Measurements from ENCODE around the gene LAMA1. TPM values are rescaled to one million over a fixed set of nuclear protein-coding genes. Genes with fewer than 3 reads are reported as not detected.

The LAMA1 gene
- total and polyA plus RNA-seq, 2 of the 4 experiments (the other 2 are of a cell fraction): 10.9 to 15.5 TPM

DNA sequence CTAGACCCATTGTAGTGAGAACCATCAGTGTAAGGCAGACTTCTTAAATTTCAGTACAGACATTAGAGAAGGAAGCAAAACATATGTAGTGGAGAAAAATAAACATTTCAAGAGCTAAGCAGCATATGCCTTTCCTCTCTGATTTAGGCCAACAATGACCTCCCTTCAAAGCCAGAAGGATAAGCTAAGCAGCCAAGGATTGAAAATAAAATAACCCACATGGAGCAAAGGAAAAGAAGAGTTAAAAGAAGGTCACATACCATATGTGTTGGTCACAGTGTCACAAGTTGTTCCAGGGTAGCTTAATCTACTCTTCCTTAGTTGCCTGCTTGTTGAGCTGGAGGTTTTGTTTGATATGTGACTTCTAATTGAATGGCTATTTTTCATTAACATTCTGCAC is 15.6 kb upstream of the LAMA1 start:
- Histone ChIP-seq H3K4ac (ENCODE audit: low read depth, low read length) (peak overlapping the region; percentile 23; the same call in 1 of the 2 replicates), H3K27ac (ENCODE audit: insufficient read depth, low read length) (peak overlapping the region; percentile 42; the same call in 1 of the 2 replicates), H4K20me1 (ENCODE audit: insufficient read depth, low read length) (no peaks in the 10 kb centered on the region), H3K27me3 (ENCODE audit: control insufficient read depth, insufficient read depth, low read length) (no peaks in the 10 kb centered on the region), H3K9me1 (ENCODE audit: insufficient read depth, low read length) (no peaks in the 10 kb centered on the region), H2BK120ac (ENCODE audit: low read depth, low read length) (no peak overlapping the region), H3K79me1 (ENCODE audit: low read depth in 1 of 2, low read length in 2 of 2) (no peaks in the 10 kb centered on the region), H2BK15ac (ENCODE audit: low read depth, low read length) (no peak overlapping the region), H3K4me3 (ENCODE audit: insufficient read depth, low read depth, low read length) (no peak overlapping the region), H3K56ac (ENCODE audit: extremely low read depth, insufficient read depth, low read length) (no peak overlapping the region), H3K14ac (replicated peaks; ENCODE audit: low read depth, low read length) (no peak overlapping the region), H4K91ac (ENCODE audit: insufficient read depth, low read depth, low read length) (no peak overlapping the region), H3K9me3 (ENCODE audit: control insufficient read depth, insufficient read depth, low read length) (no peaks in the 10 kb centered on the region), H3K36me3 (ENCODE audit: control insufficient read depth, insufficient read depth, low read length) (no peaks in the 10 kb centered on the region), H4K8ac (ENCODE audit: low read depth in 2 of 2, low read length in 2 of 2) (no peak overlapping the region), H2AK9ac (replicated peaks; ENCODE audit: low read depth, low read length, poor library complexity) (no peak overlapping the region), H3K9ac (ENCODE audit: low read depth, low read length) (no peak overlapping the region), H3K23ac (ENCODE audit: low read depth, low read length) (no peak overlapping the region), H2BK5ac (ENCODE audit: low read depth, low read length, poor library complexity, severe bottlenecking) (no peak overlapping the region), H3K4me1 (ENCODE audit: control insufficient read depth, insufficient read depth, low read length) (peaks cover 8% of the 10 kb centered on the region; the same call in 1 of the 2 replicates), H3K18ac (ENCODE audit: low read depth, low read length) (no peak overlapping the region; the same call in 1 of the 2 replicates), H4K5ac (ENCODE audit: low read depth, low read length) (no peak overlapping the region), H2AFZ (replicated peaks; ENCODE audit: low read length, poor library complexity) (no peak overlapping the region), H2AK5ac (ENCODE audit: low read depth, low read length) (peak overlapping the region; percentile 26; the same call in 1 of the 2 replicates), H3K4me2 (ENCODE audit: low read depth, low read length) (peak overlapping the region; percentile 26; the same call in 1 of the 2 replicates), H2BK20ac (ENCODE audit: low read depth, low read length) (no peak overlapping the region)
- POLR2A ChIA-PET (ENCODE audit: unreplicated experiment): no interaction called here
- ATAC-seq (ENCODE audit: low read depth) (peak; percentile 85), DNase-seq (peak; percentile 61)
- no peak for TF ChIP-seq CEBPB (IDR thresholded peaks at IDR 0.05; ENCODE audit: low read depth, low read length)
- no peak for TF ChIP-seq BHLHE40 (IDR thresholded peaks at IDR 0.05; ENCODE audit: low read depth, low read length)
- TF ChIP-seq, protein P1, sequence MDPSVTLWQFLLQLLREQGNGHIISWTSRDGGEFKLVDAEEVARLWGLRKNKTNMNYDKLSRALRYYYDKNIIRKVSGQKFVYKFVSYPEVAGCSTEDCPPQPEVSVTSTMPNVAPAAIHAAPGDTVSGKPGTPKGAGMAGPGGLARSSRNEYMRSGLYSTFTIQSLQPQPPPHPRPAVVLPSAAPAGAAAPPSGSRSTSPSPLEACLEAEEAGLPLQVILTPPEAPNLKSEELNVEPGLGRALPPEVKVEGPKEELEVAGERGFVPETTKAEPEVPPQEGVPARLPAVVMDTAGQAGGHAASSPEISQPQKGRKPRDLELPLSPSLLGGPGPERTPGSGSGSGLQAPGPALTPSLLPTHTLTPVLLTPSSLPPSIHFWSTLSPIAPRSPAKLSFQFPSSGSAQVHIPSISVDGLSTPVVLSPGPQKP (IDR thresholded peaks at IDR 0.05; ENCODE audit: borderline replicate concordance, low read depth, low read length): no peak
- TF ChIP-seq CHD1 (IDR thresholded peaks at IDR 0.05; ENCODE audit: low read depth, low read length): no peak
- CTCF ChIA-PET: interaction anchor here (0.9 kb wide), 1 partner anchor 9 kb away, joined by 3 read pairs; no protein-coding TSS in a partner anchor
- no TSS peak for BruUV-seq (replicated peaks)
- in situ Hi-C loops (cut with MboI; ENCODE audit: low sequenced_read_pairs) (no loop called here), intact Hi-C loops (cut with micrococcal nuclease) (no loop called here), dilution Hi-C loops (cut with HindIII; ENCODE audit: low sequenced_read_pairs, unreplicated experiment) (no loop called here)
